HEK293 (cell line): ENCODE measurements around the gene VAMP5.

Experiments used
- CTCF ChIA-PET: fragments of 350-600 bp; formaldehyde crosslinking; extraction: SDS; loops from one replicate; lab custom pipeline; 2021; ENCODE audit warnings: antibody characterized with exemption; lab: Yijun Ruan, JAX
- POLR2A ChIA-PET: fragments of 300-600 bp; formaldehyde crosslinking; extraction: SDS; loops from one replicate; lab custom pipeline; 2020; ENCODE audit warnings: antibody characterized with exemption, inconsistent platforms; lab: Yijun Ruan, JAX
- H3K27ac ChIP-seq: fragments of 200-500 bp; sonication (Bioruptor generic); 2 replicates; pipeline ENCODE4 v1.5.1; 2014; ENCODE audit warnings: low read depth, low read length, control low read depth, inconsistent platforms; ENCODE audit errors: extremely low read depth
- H3K36me3 ChIP-seq, 2 experiments: fragments of 200-500 bp in 1 of 2; sonication (Bioruptor generic) in 1 of 2; 1 replicate in 1 of 2; 2 replicates in 1 of 2; pipeline ENCODE4 v1.5.1; 2014 to 2017; ENCODE audit warnings: inconsistent platforms in 2 of 2, low read length in 2 of 2; ENCODE audit not compliant: control insufficient read depth in 2 of 2, insufficient read depth in 1 of 2
- H3K4me1 ChIP-seq: fragments of 200-500 bp; sonication (Bioruptor generic); 2 replicates; pipeline ENCODE4 v1.5.1; 2014; ENCODE audit warnings: mild to moderate bottlenecking, low read length, inconsistent platforms; ENCODE audit not compliant: control insufficient read depth, insufficient read depth
- H3K4me3 ChIP-seq: 2 replicates; pipeline ENCODE4 v1.5.1; 2011; ENCODE audit warnings: low read depth, mild to moderate bottlenecking, control low read depth, low read length, moderate library complexity
- H3K9me3 ChIP-seq: fragments of 200-500 bp; sonication (Bioruptor generic); 2 replicates; pipeline ENCODE4 v1.5.1; 2014; ENCODE audit warnings: low read depth, low read length, inconsistent platforms; ENCODE audit not compliant: control insufficient read depth, insufficient read depth
- GLIS1 ChIP-seq: fragments of 450-650 bp; formaldehyde crosslinking; IDR thresholded peaks from 2 replicates; pipeline ENCODE4 v1.5.1; 2016; ENCODE audit warnings: missing biosample characterization, missing genetic modification characterization
- GLIS2 ChIP-seq: fragments of 450-650 bp; formaldehyde crosslinking; IDR thresholded peaks from 2 replicates; pipeline ENCODE4 v1.5.1; 2016; ENCODE audit warnings: missing biosample characterization, missing genetic modification characterization
- REST ChIP-seq: fragments of 450-650 bp; formaldehyde crosslinking; IDR thresholded peaks from 2 replicates; pipeline ENCODE4 v1.5.1; 2016; ENCODE audit warnings: missing biosample characterization, missing genetic modification characterization
- TCF7L2 ChIP-seq: IDR thresholded peaks from 2 replicates; pipeline ENCODE4 v1.6.1; 2011; ENCODE audit warnings: low read depth, mild to moderate bottlenecking, inconsistent platforms, low read length, moderate library complexity, borderline replicate concordance
- TRIM28 ChIP-seq: IDR thresholded peaks from 2 replicates; pipeline ENCODE4 v1.6.1; 2011; ENCODE audit warnings: low read length, control low read depth, borderline replicate concordance
- WT1 ChIP-seq: fragments of 450-650 bp; formaldehyde crosslinking; IDR thresholded peaks from 2 replicates; pipeline ENCODE4 v1.5.1; 2016; ENCODE audit warnings: missing biosample characterization, missing genetic modification characterization
- ZBTB44 ChIP-seq: fragments of 450-650 bp; IDR thresholded peaks from 2 replicates; pipeline ENCODE4 v1.5.1; 2018; ENCODE audit warnings: missing biosample characterization, mild to moderate bottlenecking, missing genetic modification characterization
- ZBTB48 ChIP-seq: fragments of 450-650 bp; formaldehyde crosslinking; IDR thresholded peaks from 2 replicates; pipeline ENCODE4 v1.5.1; 2016; ENCODE audit warnings: missing biosample characterization, missing genetic modification characterization
- ZNF132 ChIP-seq: fragments of 450-650 bp; formaldehyde crosslinking; IDR thresholded peaks from 2 replicates; pipeline ENCODE4 v1.5.1; 2017; ENCODE audit warnings: missing biosample characterization, missing genetic modification characterization, borderline replicate concordance
- ZNF19 ChIP-seq: fragments of 450-650 bp; formaldehyde crosslinking; IDR thresholded peaks from 2 replicates; pipeline ENCODE4; 2016; ENCODE audit warnings: missing biosample characterization, missing genetic modification characterization, low read depth
- ZNF223 ChIP-seq: fragments of 450-650 bp; formaldehyde crosslinking; IDR thresholded peaks from 2 replicates; pipeline ENCODE4 v1.5.1; 2016; ENCODE audit warnings: missing biosample characterization, missing genetic modification characterization
- ZNF26 ChIP-seq: fragments of 450-650 bp; formaldehyde crosslinking; IDR thresholded peaks from 2 replicates; pipeline ENCODE4 v1.5.1; 2016; ENCODE audit warnings: missing biosample characterization, missing genetic modification characterization
- ZNF311 ChIP-seq: fragments of 450-650 bp; formaldehyde crosslinking; IDR thresholded peaks from 2 replicates; pipeline ENCODE4 v1.5.1; 2017; ENCODE audit warnings: missing biosample characterization, missing genetic modification characterization, borderline replicate concordance
- ZNF366 ChIP-seq: fragments of 450-650 bp; formaldehyde crosslinking; conservative IDR thresholded peaks from 2 replicates; pipeline ENCODE4 v1.5.1; 2016; ENCODE audit warnings: missing biosample characterization, missing genetic modification characterization
- ZNF391 ChIP-seq: fragments of 450-650 bp; formaldehyde crosslinking; IDR thresholded peaks from 2 replicates; pipeline ENCODE4 v1.5.1; 2016; ENCODE audit warnings: low read depth, missing biosample characterization, missing genetic modification characterization, borderline replicate concordance
- ZNF426 ChIP-seq: fragments of 450-650 bp; formaldehyde crosslinking; IDR thresholded peaks from 2 replicates; pipeline ENCODE4 v1.5.1; 2017; ENCODE audit warnings: missing biosample characterization, missing genetic modification characterization, mild to moderate bottlenecking, inconsistent platforms, moderate library complexity
- ZNF529 ChIP-seq: fragments of 450-650 bp; formaldehyde crosslinking; IDR thresholded peaks from 2 replicates; pipeline ENCODE4 v1.5.1; 2017; ENCODE audit warnings: missing genetic modification characterization, missing biosample characterization; ENCODE audit not compliant: insufficient replicate concordance
- ZNF596 ChIP-seq: fragments of 450-650 bp; IDR thresholded peaks from 2 replicates; pipeline ENCODE4 v1.5.0; 2018; ENCODE audit warnings: missing biosample characterization, mild to moderate bottlenecking, missing genetic modification characterization, moderate library complexity
- ZNF692 ChIP-seq: fragments of 450-650 bp; formaldehyde crosslinking; IDR thresholded peaks from 2 replicates; pipeline ENCODE4 v1.5.1; 2016; ENCODE audit warnings: missing biosample characterization, missing genetic modification characterization
- ZNF76 ChIP-seq: fragments of 450-650 bp; formaldehyde crosslinking; IDR thresholded peaks from 2 replicates; pipeline ENCODE4; 2016; ENCODE audit warnings: low read depth, missing biosample characterization, missing genetic modification characterization, borderline replicate concordance

VAMP5 gene

GRCh38 chr2:85548608-85548900 lies 35.7 kb upstream of the VAMP5 start (continued):
- no peak for TF ChIP-seq ZNF529 (tag by site-specific recombination)
- no peak for TF ChIP-seq ZNF19
- no peak for TF ChIP-seq ZNF223 (tag by site-specific recombination)
- TF ChIP-seq ZBTB44 = no peak

GRCh38 chr2:85549095-85549494 lies 35.1 kb upstream of the VAMP5 start:
- Histone ChIP-seq H3K36me3 (peaks cover 26 to 90% of the 10 kb centered on the region in 2 experiments), H3K4me1 (no peaks in the 10 kb centered on the region), H3K9me3 (no peaks in the 10 kb centered on the region), H3K27ac (no peak overlapping the region), H3K4me3 (no peak overlapping the region)
- no peak for TF ChIP-seq ZBTB44
- TF ChIP-seq ZNF311 (tag by site-specific recombination) = no peak
- no peak for TF ChIP-seq ZNF391 (tag by site-specific recombination)
- no peak for TF ChIP-seq TRIM28
- TF ChIP-seq ZNF596 (tag by site-specific recombination) = no peak
- POLR2A ChIA-PET = interaction anchor here (0.8 to 12.3 kb wide), 4 partner anchors 10 to 194 kb away, joined by 3 to 106 read pairs (median 4); partner anchors contain the start of genes ELMOD3, GGCX and MAT2A
- CTCF ChIA-PET = interaction anchor here (0.6 to 9.8 kb wide), 7 partner anchors 8 to 248 kb away, joined by 3 to 144 read pairs (median 4); partner anchors contain the start of genes MAT2A and SH2D6

- Histone ChIP-seq H3K9me3 (no peaks in the 10 kb centered on the region), H3K4me1 (no peaks in the 10 kb centered on the region), H3K27ac (no peak overlapping the region), H3K36me3 (peaks cover 32 to 90% of the 10 kb centered on the region in 2 experiments), H3K4me3 (no peak overlapping the region)
- TF ChIP-seq GLIS2 (tag by site-specific recombination) (no peak), ZNF426 (tag by site-specific recombination) (no peak), TCF7L2 (no peak), ZNF76 (no peak), ZNF132 (tag by site-specific recombination) (no peak)
- ChIA-PET CTCF (interaction anchor here (0.9 to 9.8 kb wide), 8 partner anchors 9 to 250 kb away, joined by 3 to 144 read pairs (median 13); partner anchors contain the start of genes MAT2A and SH2D6), POLR2A (interaction anchor here (1.1 to 12.3 kb wide), 5 partner anchors 11 to 155 kb away, joined by 3 to 106 read pairs (median 4); partner anchors contain the start of genes MAT2A and SH2D6)
These were observed 34.4 kb upstream of the VAMP5 start for GRCh38 chr2:85549826-85550225.

- Histone ChIP-seq H3K9me3 (no peaks in the 10 kb centered on the region), H3K4me1 (no peaks in the 10 kb centered on the region), H3K27ac (no peak overlapping the region), H3K36me3 (peaks cover 34 to 90% of the 10 kb centered on the region in 2 experiments), H3K4me3 (no peak overlapping the region)
- ChIA-PET POLR2A (interaction anchor here (0.8 to 12.3 kb wide), 8 partner anchors 12 to 196 kb away, joined by 4 to 106 read pairs (median 4); partner anchors contain the start of genes C2orf68, ELMOD3, MAT2A and RETSAT), CTCF (interaction anchor here (0.9 to 9.8 kb wide), 12 partner anchors 9 to 250 kb away, joined by 3 to 144 read pairs (median 8); partner anchors contain the start of genes C2orf68, ELMOD3, MAT2A and RETSAT)
- TF ChIP-seq WT1 (tag by site-specific recombination) (no peak), ZBTB48 (no peak), REST (no peak), ZNF366 (no peak), ZNF692 (tag by site-specific recombination) (no peak), ZNF26 (tag by site-specific recombination) (no peak), GLIS1 (tag by site-specific recombination) (no peak)
These were observed 33.7 kb upstream of the VAMP5 start for GRCh38 chr2:85550486-85550885.
